Gastroesophageal sphincter (tissue), 4 donors: ENCODE measurements around the gene COG1. TPM values are rescaled to one million over a fixed set of nuclear protein-coding genes. Genes with fewer than 3 reads are reported as not detected.

Experiments used
- ATAC-seq: fragments of 150-250 bp; one replicate; pipeline ENCODE4 v1.9.1; 2016; ENCODE audit warnings: mild to moderate bottlenecking, moderate library complexity
- H3K27ac ChIP-seq, 4 donors: fragments of 200-600 bp; sonication (generic) in 3 of 4; 1 replicate in 3 of 4; 2 replicates in 1 of 4; pipeline ENCODE4 v1.5.1; 2016 to 2019
- H3K27me3 ChIP-seq: fragments of 200-600 bp; sonication (generic); one replicate; pipeline ENCODE4 v1.5.1; 2019
- H3K36me3 ChIP-seq, 2 donors: fragments of 200-600 bp; sonication (generic); one replicate each; pipeline ENCODE4 v1.5.1; 2019; ENCODE audit warnings: control low read depth in 1 of 2
- H3K4me1 ChIP-seq, 3 donors: fragments of 200-600 bp; sonication (generic); 1 replicate in 2 of 3; 2 replicates in 1 of 3; pipeline ENCODE4 v1.5.1; 2016 to 2019; ENCODE audit warnings: control low read depth in 2 of 3
- H3K4me3 ChIP-seq, 2 donors: fragments of 200-600 bp; sonication (generic); one replicate each; pipeline ENCODE4 v1.5.1; 2019; ENCODE audit warnings: mild to moderate bottlenecking in 1 of 2, moderate library complexity in 1 of 2
- H3K9me3 ChIP-seq, 3 donors: fragments of 200-600 bp; sonication (generic); one replicate each; pipeline ENCODE4 v1.5.1; 2017 to 2019; ENCODE audit warnings: control low read depth in 2 of 3
- CTCF ChIP-seq, 4 experiments: fragments of 200-600 bp in 2 of 4; fragments of 450-650 bp in 2 of 4; sonication (generic) in 1 of 4; IDR thresholded peaks; one replicate each; pipeline ENCODE4 v1.5.1; 2017 to 2019; ENCODE audit warnings: antibody characterized with exemption in 4 of 4, mild to moderate bottlenecking in 2 of 4, moderate library complexity in 2 of 4
- EP300 ChIP-seq: sonication (generic); formaldehyde crosslinking; IDR thresholded peaks from one replicate; pipeline ENCODE4 v1.6.1; 2017; ENCODE audit warnings: antibody characterized with exemption, mild to moderate bottlenecking
- POLR2A ChIP-seq, 2 donors: fragments of 450-650 bp; IDR thresholded peaks; one replicate each; pipeline ENCODE4 v1.6.1; 2017; ENCODE audit warnings: antibody characterized with exemption in 2 of 2, mild to moderate bottlenecking in 2 of 2, moderate library complexity in 1 of 2
- POLR2AphosphoS5 ChIP-seq: sonication (generic); formaldehyde crosslinking; IDR thresholded peaks from one replicate; pipeline ENCODE4 v1.6.1; 2017; ENCODE audit warnings: antibody characterized with exemption
- WGBS, 2 donors: methylation state at CpG; one replicate each; pipeline ENCODE4 v1.1.5; 2018; ENCODE audit warnings: low coverage in 1 of 2; 5-methylcytosine and 5-hydroxymethylcytosine counted together
- total RNA-seq, 4 donors: library from RNA; depleted of rRNA; stranded (reverse); fragments of >200 nt; gene quantifications; one replicate each; pipeline ENCODE4 v1.1.0, GENCODE V29; 2016

COG1 gene
- total RNA-seq, 4 donors from 2014 or later, result 16.2 to 33.0 (median 27.3) TPM

DNA sequence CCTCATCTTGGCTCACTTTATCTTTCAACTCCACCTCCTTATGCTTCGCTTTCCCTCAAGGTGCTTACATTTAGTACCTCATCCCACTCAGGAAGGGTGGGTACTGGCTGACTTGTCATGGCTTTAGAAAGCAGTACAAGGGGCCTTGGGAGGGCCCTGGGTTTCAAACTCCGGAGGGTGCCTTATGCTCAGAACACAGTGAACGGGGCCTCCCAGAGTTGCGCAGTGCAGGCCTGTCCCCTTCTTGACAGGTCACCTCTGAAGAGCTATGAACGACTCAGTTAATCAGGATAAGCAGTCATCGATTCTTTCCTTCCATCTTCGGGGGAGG, 6.0 kb downstream of the COG1 start:
- 87 to 92% methylated on average over 3 to 7 of the region's 7 CpGs for WGBS, 2 donors
- ATAC-seq, result no peak
- Histone ChIP-seq H3K27me3 (no peaks in the 10 kb centered on the region), H3K9me3 (no peaks in the 10 kb centered on the region), H3K4me3 (no peak overlapping the region), H3K36me3 (peaks cover 0 to 78% of the 10 kb centered on the region in 2 donors), H3K4me1 (peaks cover 0 to 45% (median under 1%) of the 10 kb centered on the region in 3 donors), H3K27ac (no peak overlapping the region)
- TF ChIP-seq POLR2AphosphoS5 (no peak), POLR2A (IDR thresholded peaks at IDR 0.05) (no peak), EP300 (no peak), CTCF (IDR thresholded peaks at IDR 0.05) (no peak)

- Histone ChIP-seq H3K36me3 (peaks cover 0 to 87% of the 10 kb centered on the region in 2 donors), H3K27ac (no peak overlapping the region), H3K4me3 (no peak overlapping the region), H3K4me1 (peaks cover 0 to 36% (median 0%) of the 10 kb centered on the region in 3 donors), H3K27me3 (no peaks in the 10 kb centered on the region), H3K9me3 (no peaks in the 10 kb centered on the region)
- TF ChIP-seq POLR2AphosphoS5 (no peak), POLR2A (IDR thresholded peaks at IDR 0.05) (no peak), CTCF (IDR thresholded peaks at IDR 0.05) (no peak)
- WGBS, 2 donors, result 89% methylated on average over 5 of the region's 8 CpGs; no CpG with 5 or more reads in 1 of the 2 donors
- ATAC-seq, result no peak
Measured at GRCh38 chr17:73199751-73200317, 7.0 kb downstream of the COG1 start.

GRCh38 chr17:73200476-73200875, 7.6 kb downstream of the COG1 start:
- Histone ChIP-seq H3K27ac (no peak overlapping the region), H3K9me3 (no peaks in the 10 kb centered on the region), H3K27me3 (no peaks in the 10 kb centered on the region), H3K4me3 (no peak overlapping the region), H3K4me1 (peaks cover 0 to 30% (median 0%) of the 10 kb centered on the region in 3 donors), H3K36me3 (peaks cover 0 to 93% of the 10 kb centered on the region in 2 donors)
- 86 to 90% methylated on average over 3 to 10 of the region's 10 CpGs for WGBS, 2 donors
- TF ChIP-seq POLR2A (IDR thresholded peaks at IDR 0.05), result no peak
- TF ChIP-seq EP300, result no peak
- TF ChIP-seq CTCF (IDR thresholded peaks at IDR 0.05), result no peak
- TF ChIP-seq POLR2AphosphoS5, result no peak
- no peak for ATAC-seq

DNA sequence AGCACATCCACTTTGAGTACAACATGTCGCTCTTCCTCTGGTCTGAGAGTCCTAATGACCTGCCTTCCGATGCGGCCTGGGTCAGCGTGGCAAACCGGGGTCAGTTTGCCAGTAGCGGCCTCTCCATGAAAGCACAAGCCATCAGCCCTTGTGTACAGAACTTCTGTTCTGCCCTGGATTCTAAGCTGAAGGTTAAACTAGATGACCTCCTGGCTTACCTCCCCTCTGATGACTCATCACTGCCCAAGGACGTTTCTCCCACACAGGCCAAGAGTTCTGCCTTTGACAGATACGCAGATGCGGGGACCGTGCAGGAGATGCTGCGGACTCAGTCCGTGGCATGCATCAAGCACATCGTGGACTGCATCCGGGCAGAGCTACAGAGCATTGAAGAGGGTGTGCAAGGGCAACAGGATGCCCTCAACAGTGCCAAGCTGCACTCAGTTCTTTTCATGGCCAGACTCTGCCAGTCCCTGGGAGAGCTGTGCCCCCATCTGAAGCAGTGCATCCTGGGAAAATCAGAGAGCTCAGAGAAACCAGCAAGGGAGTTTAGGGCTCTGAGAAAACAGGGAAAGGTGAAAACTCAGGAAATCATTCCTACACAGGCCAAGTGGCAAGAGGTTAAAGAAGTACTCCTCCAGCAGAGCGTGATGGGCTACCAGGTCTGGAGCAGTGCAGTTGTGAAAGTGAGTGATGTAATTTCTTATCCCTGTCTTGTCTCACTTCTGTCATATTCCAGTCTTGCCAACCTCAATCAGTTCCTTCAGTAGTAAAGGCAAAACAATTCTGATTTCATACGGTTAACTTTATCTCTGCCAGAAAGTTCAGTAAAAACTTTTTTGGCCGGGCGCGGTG, 8.6 kb downstream of the COG1 start:
- Histone ChIP-seq H3K27me3 (no peaks in the 10 kb centered on the region), H3K27ac (peak overlapping the region in 1 of 4 donors; percentile 2), H3K9me3 (no peaks in the 10 kb centered on the region), H3K4me3 (no peak overlapping the region), H3K4me1 (peaks cover 0 to 27% (median 0%) of the 10 kb centered on the region in 3 donors), H3K36me3 (peaks cover 0 to 100% of the 10 kb centered on the region in 2 donors)
- TF ChIP-seq CTCF (IDR thresholded peaks at IDR 0.05) (no peak), EP300 (no peak), POLR2A (IDR thresholded peaks at IDR 0.05) (no peak), POLR2AphosphoS5 (no peak)
- 82 to 83% methylated on average over 7 to 11 of the region's 19 CpGs for WGBS, 2 donors
- no peak for ATAC-seq
